IMR-90 (cell line): Measurements from ENCODE around the gene PLCZ1. TPM values are rescaled to one million over a fixed set of nuclear protein-coding genes. Genes with fewer than 3 reads are reported as not detected.
A peak's percentile ranks its signal among the peaks of the same experiment; 100 is the strongest.

Experiments used
- ATAC-seq: fragments of 200-7000 bp; cut with Tn5 transposase; 2 replicates; pipeline ENCODE4 v1.9.1; 2020; ENCODE audit warnings: low read depth, mild to moderate bottlenecking, moderate library complexity
- BruUV-seq: library from RNA; stranded (reverse); fragments of 400-500 nt; replicated peaks from 2 replicates; lab custom pipeline; 2021; lab: Mats Ljungman, UMichigan
- CTCF ChIA-PET: fragments of 300-600 bp; formaldehyde crosslinking; extraction: SDS; loops from one replicate; lab custom pipeline; 2021; ENCODE audit warnings: antibody characterized with exemption; lab: Yijun Ruan, JAX
- POLR2A ChIA-PET: fragments of 300-600 bp; sonication (Branson Sonifier 250); formaldehyde crosslinking; loops from one replicate; lab custom pipeline; 2022; ENCODE audit warnings: antibody characterized with exemption; ENCODE audit not compliant: unreplicated experiment; lab: Charles Lee
- DNase-seq: peaks from one replicate; pipeline ENCODE4 v3.0.0; 2013
- H2AFZ ChIP-seq: replicated peaks from 2 replicates; pipeline ENCODE3; 2013; ENCODE audit warnings: low read length, mild to moderate bottlenecking; ENCODE audit not compliant: poor library complexity
- H2AK5ac ChIP-seq: 2 replicates; pipeline ENCODE4 v1.6.1; 2013; ENCODE audit warnings: low read depth, low read length, inconsistent platforms
- H2AK9ac ChIP-seq: replicated peaks from 2 replicates; pipeline ENCODE3; 2013; ENCODE audit warnings: mild to moderate bottlenecking, low read depth, low read length, moderate library complexity; ENCODE audit not compliant: poor library complexity
- H2BK120ac ChIP-seq: 2 replicates; pipeline ENCODE4 v1.6.1; 2013; ENCODE audit warnings: low read depth, low read length, inconsistent platforms
- H2BK15ac ChIP-seq: 3 replicates; pipeline ENCODE4 v1.6.1; 2013; ENCODE audit warnings: low read depth, low read length, inconsistent platforms
- H2BK20ac ChIP-seq: 2 replicates; pipeline ENCODE4 v1.6.1; 2013; ENCODE audit warnings: low read depth, mild to moderate bottlenecking, inconsistent platforms, low read length, moderate library complexity
- H2BK5ac ChIP-seq: 2 replicates; pipeline ENCODE4 v1.6.1; 2013; ENCODE audit warnings: mild to moderate bottlenecking, low read depth, low read length, inconsistent platforms; ENCODE audit not compliant: poor library complexity, severe bottlenecking
- H3K14ac ChIP-seq: replicated peaks from 2 replicates; pipeline ENCODE4 v1.6.1; 2013; ENCODE audit warnings: low read depth, low read length, inconsistent platforms
- H3K18ac ChIP-seq: 2 replicates; pipeline ENCODE4 v1.6.1; 2013; ENCODE audit warnings: low read depth, low read length, control low read depth
- H3K23ac ChIP-seq: 2 replicates; pipeline ENCODE4 v1.6.1; 2013; ENCODE audit warnings: low read depth, low read length, inconsistent platforms
- H3K27ac ChIP-seq: 2 replicates; pipeline ENCODE4 v1.5.1; 2013; ENCODE audit warnings: mild to moderate bottlenecking, control low read depth, low read length; ENCODE audit not compliant: insufficient read depth
- H3K27me3 ChIP-seq: 2 replicates; pipeline ENCODE4 v1.6.1; 2013; ENCODE audit warnings: low read length; ENCODE audit not compliant: control insufficient read depth, insufficient read depth
- H3K36me3 ChIP-seq: 2 replicates; pipeline ENCODE4 v1.6.1; 2013; ENCODE audit warnings: low read length, mixed read lengths; ENCODE audit not compliant: control insufficient read depth, insufficient read depth
- H3K4ac ChIP-seq: 2 replicates; pipeline ENCODE4 v1.6.1; 2013; ENCODE audit warnings: low read depth, low read length, inconsistent platforms
- H3K4me1 ChIP-seq: 2 replicates; pipeline ENCODE4 v1.6.1; 2013; ENCODE audit warnings: low read length, mixed read lengths; ENCODE audit not compliant: control insufficient read depth, insufficient read depth
- H3K4me2 ChIP-seq: 2 replicates; pipeline ENCODE4 v1.6.1; 2013; ENCODE audit warnings: low read depth, mild to moderate bottlenecking, control low read depth, low read length, moderate library complexity
- H3K4me3 ChIP-seq: 2 replicates; pipeline ENCODE4 v1.5.1; 2013; ENCODE audit warnings: low read depth, mild to moderate bottlenecking, control low read depth, low read length, moderate library complexity; ENCODE audit not compliant: insufficient read depth
- H3K56ac ChIP-seq: 2 replicates; pipeline ENCODE4 v1.6.1; 2013; ENCODE audit warnings: low read length, inconsistent platforms; ENCODE audit not compliant: insufficient read depth; ENCODE audit errors: extremely low read depth
- H3K79me1 ChIP-seq, 2 experiments: 2 replicates each; pipeline ENCODE4 v1.6.1; 2013; ENCODE audit warnings: low read length in 2 of 2, inconsistent platforms in 1 of 2, low read depth in 1 of 2
- H3K9ac ChIP-seq: 2 replicates; pipeline ENCODE4 v1.6.1; 2013; ENCODE audit warnings: low read depth, low read length, control low read depth
- H3K9me1 ChIP-seq: 2 replicates; pipeline ENCODE4 v1.6.1; 2013; ENCODE audit warnings: low read length, inconsistent platforms; ENCODE audit not compliant: insufficient read depth
- H3K9me3 ChIP-seq: 2 replicates; pipeline ENCODE4 v1.6.1; 2013; ENCODE audit warnings: low read length; ENCODE audit not compliant: control insufficient read depth, insufficient read depth
- H4K20me1 ChIP-seq: 2 replicates; pipeline ENCODE4 v1.6.1; 2013; ENCODE audit warnings: low read length, inconsistent platforms; ENCODE audit not compliant: insufficient read depth
- H4K5ac ChIP-seq: 2 replicates; pipeline ENCODE4 v1.6.1; 2013; ENCODE audit warnings: mild to moderate bottlenecking, low read depth, low read length, control low read depth
- H4K8ac ChIP-seq, 2 experiments: 2 replicates each; pipeline ENCODE4 v1.6.1; 2013; ENCODE audit warnings: low read depth in 2 of 2, low read length in 2 of 2, control low read depth in 1 of 2, inconsistent platforms in 1 of 2
- H4K91ac ChIP-seq: 2 replicates; pipeline ENCODE4 v1.6.1; 2013; ENCODE audit warnings: low read depth, low read length, inconsistent platforms; ENCODE audit not compliant: insufficient read depth
- FOS ChIP-seq: fragments of 150-350 bp; IDR thresholded peaks from 2 replicates; pipeline ENCODE4 v1.6.1; 2016; ENCODE audit warnings: low read depth, low read length
- MAZ ChIP-seq: IDR thresholded peaks from 2 replicates; pipeline ENCODE4 v1.6.1; 2012; ENCODE audit warnings: low read depth, mild to moderate bottlenecking, low read length, improper control_type of control experiment, moderate library complexity, borderline replicate concordance
- WGBS, 2 experiments: methylation state at CpG; one replicate each; pipeline versions ENCODE4 v1.1.5 to v1.1.7; 2013; ENCODE audit warnings: missing lambda C conversion rate in 2 of 2; ENCODE audit not compliant: insufficient read length in 1 of 2; ENCODE audit errors: extremely low coverage in 2 of 2; 5-methylcytosine and 5-hydroxymethylcytosine counted together
- dilution Hi-C: fragments of 300-500 bp; cut with HindIII; formaldehyde crosslinking; loops from one replicate; pipeline ENCODE4 v1.14.3; 2018; ENCODE audit warnings: low sequenced_read_pairs; ENCODE audit not compliant: unreplicated experiment
- in situ Hi-C: fragments of 300-500 bp; cut with MboI; formaldehyde crosslinking; loops from 3 replicates; pipeline ENCODE4 v1.14.3; 2019; ENCODE audit warnings: low sequenced_read_pairs, inconsistent platforms, mixed read lengths
- intact Hi-C: fragments of 100-400 bp; cut with micrococcal nuclease; formaldehyde crosslinking; loops from 2 replicates; pipeline ENCODE4 v1.10.0; 2022
- polyA plus RNA-seq, 3 experiments: library from polyadenylated mRNA; depleted of rRNA; stranded (reverse); fragments of >200 nt; gene quantifications; 2 replicates each; pipeline ENCODE4 v1.2.3, GENCODE V29; 2012; ENCODE audit warnings: low replicate concordance in 1 of 3
- total RNA-seq: library from RNA; depleted of rRNA; stranded (reverse); fragments of >200 nt; gene quantifications from 2 replicates; pipeline ENCODE4 v1.2.3, GENCODE V29; 2012

The PLCZ1 gene
- total and polyA plus RNA-seq, 2 of the 4 experiments (the other 2 are of a cell fraction) = not detected

DNA sequence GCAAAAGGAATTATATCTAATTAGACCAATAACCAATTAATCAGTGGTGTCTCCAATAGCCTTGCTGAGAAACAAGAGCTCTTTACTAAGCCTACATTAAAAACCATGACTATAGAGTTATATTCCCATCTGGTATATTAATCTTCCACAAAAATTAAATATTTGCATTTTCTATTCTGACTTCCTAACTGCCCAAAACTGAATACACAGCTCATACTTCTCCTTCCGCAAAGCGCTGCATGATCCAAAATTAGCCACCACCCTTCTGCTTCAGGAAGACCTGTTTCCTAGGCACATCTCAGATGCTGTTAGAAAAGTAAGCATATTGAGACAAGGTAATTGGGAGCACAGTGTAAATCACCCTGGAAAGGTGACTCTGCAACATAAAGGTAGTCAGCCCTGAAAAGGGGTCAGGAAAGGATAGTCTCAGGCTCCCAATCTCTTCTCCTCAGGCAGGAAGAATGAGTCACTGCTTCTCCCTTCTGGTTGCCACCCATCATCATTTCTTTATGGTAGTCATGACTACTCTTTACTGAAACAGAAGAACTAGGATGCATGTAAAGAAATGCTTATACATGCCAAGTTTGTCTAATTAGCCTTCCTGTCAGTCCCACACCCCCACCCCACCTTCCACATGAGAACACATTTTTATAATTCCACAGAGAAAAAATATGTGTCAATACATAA, 54.3 kb downstream of the PLCZ1 start:
- Histone ChIP-seq H3K4me3 (no peak overlapping the region), H3K9me3 (no peaks in the 10 kb centered on the region), H2AK5ac (0 out of 2 replicates have a peak overlapping the region, but pooled peaks have one; percentile 5), H3K9ac (no peak overlapping the region), H4K8ac (no peak overlapping the region), H3K79me1 (no peaks in the 10 kb centered on the region), H2AK9ac (no peak overlapping the region), H3K56ac (no peak overlapping the region), H3K4ac (no peak overlapping the region), H3K4me1 (peaks cover 2% of the 10 kb centered on the region; the same call in 1 of the 2 replicates), H2AFZ (no peak overlapping the region), H3K14ac (no peak overlapping the region), H3K18ac (no peak overlapping the region), H3K4me2 (no peak overlapping the region), H2BK5ac (no peak overlapping the region), H3K27me3 (no peaks in the 10 kb centered on the region), H3K27ac (no peak overlapping the region), H3K36me3 (no peaks in the 10 kb centered on the region), H4K20me1 (no peaks in the 10 kb centered on the region), H2BK120ac (no peak overlapping the region), H4K5ac (no peak overlapping the region), H4K91ac (no peak overlapping the region), H2BK20ac (no peak overlapping the region), H3K23ac (no peak overlapping the region), H2BK15ac (no peak overlapping the region), H3K9me1 (0 out of 2 replicates have a peak, but pooled peaks cover 3% of the 10 kb centered on the region)
- peak; percentile 49 for DNase-seq
- TF ChIP-seq FOS (0 out of 2 replicates have a peak, but pooled peaks have one; percentile 13), MAZ (no peak)
- dilution Hi-C loops = no loop called here
- in situ Hi-C loops = no loop called here
- no TSS peak for BruUV-seq
- ChIA-PET CTCF (interaction anchor here (0.8 kb wide), 1 partner anchor 10 kb away, joined by 3 read pairs; no protein-coding TSS in a partner anchor), POLR2A (no interaction called here)
- intact Hi-C loops = no loop called here
- whole genome bisulfite sequencing, 2 experiments = no CpG with 5 or more reads among the region's 2 CpGs
- no peak for ATAC-seq
